ENCODE measurements around the gene CAPZA2.
"Not testable (repeated sequence)": the region's sequence is repeated elsewhere in the genome, so short reads cannot be mapped to it uniquely, and the experiment has no call there.

DNA sequence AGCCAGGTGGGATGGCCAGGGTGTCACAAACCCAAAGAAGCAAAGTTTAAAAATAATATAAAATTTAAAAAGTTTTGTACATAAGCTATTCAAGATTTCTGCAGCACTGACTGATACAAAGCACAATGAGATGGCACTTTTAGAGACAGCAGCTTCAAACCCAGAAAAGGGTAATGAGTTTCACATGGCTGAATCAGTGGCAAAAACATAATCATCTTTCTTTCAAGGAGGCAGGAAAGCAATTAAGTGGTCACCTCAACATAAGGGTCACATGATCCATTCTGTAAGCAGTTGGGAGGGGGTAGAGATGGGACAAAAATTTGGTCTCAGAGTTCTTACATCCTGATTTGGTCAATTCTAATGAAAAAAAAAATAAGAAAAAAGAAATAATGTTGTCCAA, 108.8 kb downstream of the CAPZA2 start:
- not testable (repeated sequence) for TF ChIP-seq NCOA2 (IDR thresholded peaks at IDR 0.05; ENCODE audit: partially characterized antibody in 2 of 2); IFI16 (CRISPR knock-in tag; IDR thresholded peaks at IDR 0.05); POLR2AphosphoS5 (IDR thresholded peaks at IDR 0.05; ENCODE audit: control insufficient read depth, insufficient read depth, low read depth, low read length); BHLHE40 (IDR thresholded peaks at IDR 0.05; ENCODE audit: low read length); CREM (IDR thresholded peaks at IDR 0.05; ENCODE audit: low read depth); KAT2B (IDR thresholded peaks at IDR 0.05; ENCODE audit: low read depth, low read length); CEBPB (tag; IDR thresholded peaks at IDR 0.05); RAD21 (CRISPR knock-in tag; conservative IDR thresholded peaks at IDR 0.05 in 1 of 2, IDR thresholded peaks at IDR 0.05 in 1 of 2); CTCF (IDR thresholded peaks at IDR 0.05 in 2 of 3, conservative IDR thresholded peaks at IDR 0.05 in 1 of 3; ENCODE audit: insufficient read depth in 2 of 3, low read depth in 1 of 3, low read length in 3 of 3); ZFP36 (IDR thresholded peaks at IDR 0.05; ENCODE audit: low read depth, low read length, partially characterized antibody)
- TF ChIP-seq, protein P1, sequence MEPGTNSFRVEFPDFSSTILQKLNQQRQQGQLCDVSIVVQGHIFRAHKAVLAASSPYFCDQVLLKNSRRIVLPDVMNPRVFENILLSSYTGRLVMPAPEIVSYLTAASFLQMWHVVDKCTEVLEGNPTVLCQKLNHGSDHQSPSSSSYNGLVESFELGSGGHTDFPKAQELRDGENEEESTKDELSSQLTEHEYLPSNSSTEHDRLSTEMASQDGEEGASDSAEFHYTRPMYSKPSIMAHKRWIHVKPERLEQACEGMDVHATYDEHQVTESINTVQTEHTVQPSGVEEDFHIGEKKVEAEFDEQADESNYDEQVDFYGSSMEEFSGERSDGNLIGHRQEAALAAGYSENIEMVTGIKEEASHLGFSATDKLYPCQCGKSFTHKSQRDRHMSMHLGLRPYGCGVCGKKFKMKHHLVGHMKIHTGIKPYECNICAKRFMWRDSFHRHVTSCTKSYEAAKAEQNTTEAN (CRISPR knock-in tag; IDR thresholded peaks at IDR 0.05), result not testable (repeated sequence)
- TF ChIP-seq, protein P2, sequence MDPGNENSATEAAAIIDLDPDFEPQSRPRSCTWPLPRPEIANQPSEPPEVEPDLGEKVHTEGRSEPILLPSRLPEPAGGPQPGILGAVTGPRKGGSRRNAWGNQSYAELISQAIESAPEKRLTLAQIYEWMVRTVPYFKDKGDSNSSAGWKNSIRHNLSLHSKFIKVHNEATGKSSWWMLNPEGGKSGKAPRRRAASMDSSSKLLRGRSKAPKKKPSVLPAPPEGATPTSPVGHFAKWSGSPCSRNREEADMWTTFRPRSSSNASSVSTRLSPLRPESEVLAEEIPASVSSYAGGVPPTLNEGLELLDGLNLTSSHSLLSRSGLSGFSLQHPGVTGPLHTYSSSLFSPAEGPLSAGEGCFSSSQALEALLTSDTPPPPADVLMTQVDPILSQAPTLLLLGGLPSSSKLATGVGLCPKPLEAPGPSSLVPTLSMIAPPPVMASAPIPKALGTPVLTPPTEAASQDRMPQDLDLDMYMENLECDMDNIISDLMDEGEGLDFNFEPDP (CRISPR knock-in tag; IDR thresholded peaks at IDR 0.05), result not testable (repeated sequence)
- TF ChIP-seq, protein P3, sequence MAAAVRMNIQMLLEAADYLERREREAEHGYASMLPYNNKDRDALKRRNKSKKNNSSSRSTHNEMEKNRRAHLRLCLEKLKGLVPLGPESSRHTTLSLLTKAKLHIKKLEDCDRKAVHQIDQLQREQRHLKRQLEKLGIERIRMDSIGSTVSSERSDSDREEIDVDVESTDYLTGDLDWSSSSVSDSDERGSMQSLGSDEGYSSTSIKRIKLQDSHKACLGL (CRISPR knock-in tag; IDR thresholded peaks at IDR 0.05; ENCODE audit: borderline replicate concordance, poor library complexity, severe bottlenecking), result not testable (repeated sequence)

Data from K562 (cell line).